DND-41 (cell line): Measurements from ENCODE around the gene PSMG1.

Experiments used
- ATAC-seq: fragments of 200-7000 bp; cut with Tn5 transposase; 3 replicates; pipeline ENCODE4 v1.9.1; 2021; ENCODE audit warnings: low read depth; ENCODE audit not compliant: insufficient read depth
- DNase-seq: peaks from one replicate; pipeline ENCODE4 v3.0.0-alpha.2; 2020
- H2AFZ ChIP-seq: 2 replicates; pipeline ENCODE4 v1.6.0; 2012; ENCODE audit warnings: low read depth, low read length
- H3K27ac ChIP-seq: 2 replicates; pipeline ENCODE4 v1.5.1; 2012; ENCODE audit warnings: low read length, inconsistent platforms
- H3K27me3 ChIP-seq: fragments of 200-600 bp; sonication (generic); 2 replicates; pipeline ENCODE4 v1.6.0; 2012; ENCODE audit warnings: low read length, mild to moderate bottlenecking, inconsistent platforms; ENCODE audit not compliant: insufficient read depth, poor library complexity
- H3K36me3 ChIP-seq: 2 replicates; pipeline ENCODE4 v1.5.1; 2012; ENCODE audit warnings: low read length, inconsistent platforms; ENCODE audit not compliant: insufficient read depth
- H3K4me1 ChIP-seq: 2 replicates; pipeline ENCODE4 v1.5.1; 2012; ENCODE audit warnings: mild to moderate bottlenecking, low read length; ENCODE audit not compliant: insufficient read depth
- H3K4me2 ChIP-seq: 2 replicates; pipeline ENCODE4 v1.6.0; 2012; ENCODE audit warnings: mild to moderate bottlenecking, moderate library complexity, low read length, inconsistent platforms; ENCODE audit not compliant: insufficient read depth
- H3K4me3 ChIP-seq, 2 experiments: fragments of 200-600 bp in 1 of 2; shearing (Covaris generic) in 1 of 2; 2 replicates each; pipeline ENCODE4 v1.5.1; 2012 to 2016; ENCODE audit warnings: inconsistent platforms in 2 of 2, low read length in 2 of 2, mild to moderate bottlenecking in 2 of 2, low read depth in 1 of 2, moderate library complexity in 1 of 2
- H3K79me2 ChIP-seq: 2 replicates; pipeline ENCODE4 v1.6.0; 2012; ENCODE audit warnings: low read length, inconsistent platforms; ENCODE audit not compliant: insufficient read depth
- H3K9ac ChIP-seq: 2 replicates; pipeline ENCODE4 v1.6.0; 2012; ENCODE audit warnings: low read depth, mild to moderate bottlenecking, inconsistent platforms, low read length, moderate library complexity
- H3K9me3 ChIP-seq: 2 replicates; pipeline ENCODE4 v1.5.1; 2012; ENCODE audit warnings: low read length, moderate library complexity, mild to moderate bottlenecking, inconsistent platforms; ENCODE audit not compliant: insufficient read depth, severe bottlenecking
- H4K20me1 ChIP-seq: 2 replicates; pipeline ENCODE4 v1.6.0; 2012; ENCODE audit warnings: low read length; ENCODE audit not compliant: insufficient read depth
- EZH2 ChIP-seq: IDR thresholded peaks from 3 replicates; pipeline ENCODE4 v1.6.1; 2012; ENCODE audit warnings: borderline replicate concordance, low read depth, mild to moderate bottlenecking, moderate library complexity, low read length, inconsistent platforms; ENCODE audit not compliant: severe bottlenecking
- TF ChIP-seq, protein P1 (sequence below): IDR thresholded peaks from 2 replicates; pipeline ENCODE4 v1.5.1; 2012; ENCODE audit warnings: borderline replicate concordance, low read length, moderate library complexity, mild to moderate bottlenecking; ENCODE audit not compliant: poor library complexity, severe bottlenecking; ENCODE audit errors: extremely low read depth

PSMG1 gene

DNA sequence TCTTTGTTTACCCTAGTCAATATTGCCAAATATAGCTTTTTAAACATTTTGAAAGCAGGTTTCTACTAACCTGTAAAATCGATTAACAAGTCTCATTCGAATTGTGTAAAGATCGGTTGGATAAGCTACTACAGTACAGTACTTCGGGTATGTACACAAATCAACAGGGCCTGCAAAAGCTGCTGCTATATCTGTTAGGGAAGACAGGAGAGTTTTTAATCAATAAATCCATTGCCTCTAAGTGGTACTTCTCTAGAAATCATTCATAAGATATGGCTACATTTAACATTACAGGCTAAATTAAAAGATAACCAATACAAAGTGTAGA is 34.8 kb upstream of the PSMG1 start:
- H3K9ac ChIP-seq = no peak overlapping the region
- no peak overlapping the region for H3K4me3 ChIP-seq
- peaks cover 67% of the 10 kb centered on the region for H3K36me3 ChIP-seq
- H3K79me2 ChIP-seq = no peaks in the 10 kb centered on the region
- DNase-seq (no peak), ATAC-seq (no peak)
- no peak overlapping the region for H3K4me2 ChIP-seq
- no peak overlapping the region for H3K27ac ChIP-seq
- no peaks in the 10 kb centered on the region for H3K27me3 ChIP-seq
- H2AFZ ChIP-seq = no peak overlapping the region
- H3K4me1 ChIP-seq = no peaks in the 10 kb centered on the region
- no peaks in the 10 kb centered on the region for H3K9me3 ChIP-seq
- no peak for TF ChIP-seq EZH2
- TF ChIP-seq, protein P1, sequence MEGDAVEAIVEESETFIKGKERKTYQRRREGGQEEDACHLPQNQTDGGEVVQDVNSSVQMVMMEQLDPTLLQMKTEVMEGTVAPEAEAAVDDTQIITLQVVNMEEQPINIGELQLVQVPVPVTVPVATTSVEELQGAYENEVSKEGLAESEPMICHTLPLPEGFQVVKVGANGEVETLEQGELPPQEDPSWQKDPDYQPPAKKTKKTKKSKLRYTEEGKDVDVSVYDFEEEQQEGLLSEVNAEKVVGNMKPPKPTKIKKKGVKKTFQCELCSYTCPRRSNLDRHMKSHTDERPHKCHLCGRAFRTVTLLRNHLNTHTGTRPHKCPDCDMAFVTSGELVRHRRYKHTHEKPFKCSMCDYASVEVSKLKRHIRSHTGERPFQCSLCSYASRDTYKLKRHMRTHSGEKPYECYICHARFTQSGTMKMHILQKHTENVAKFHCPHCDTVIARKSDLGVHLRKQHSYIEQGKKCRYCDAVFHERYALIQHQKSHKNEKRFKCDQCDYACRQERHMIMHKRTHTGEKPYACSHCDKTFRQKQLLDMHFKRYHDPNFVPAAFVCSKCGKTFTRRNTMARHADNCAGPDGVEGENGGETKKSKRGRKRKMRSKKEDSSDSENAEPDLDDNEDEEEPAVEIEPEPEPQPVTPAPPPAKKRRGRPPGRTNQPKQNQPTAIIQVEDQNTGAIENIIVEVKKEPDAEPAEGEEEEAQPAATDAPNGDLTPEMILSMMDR = no peak
- no peaks in the 10 kb centered on the region for H4K20me1 ChIP-seq

DNA sequence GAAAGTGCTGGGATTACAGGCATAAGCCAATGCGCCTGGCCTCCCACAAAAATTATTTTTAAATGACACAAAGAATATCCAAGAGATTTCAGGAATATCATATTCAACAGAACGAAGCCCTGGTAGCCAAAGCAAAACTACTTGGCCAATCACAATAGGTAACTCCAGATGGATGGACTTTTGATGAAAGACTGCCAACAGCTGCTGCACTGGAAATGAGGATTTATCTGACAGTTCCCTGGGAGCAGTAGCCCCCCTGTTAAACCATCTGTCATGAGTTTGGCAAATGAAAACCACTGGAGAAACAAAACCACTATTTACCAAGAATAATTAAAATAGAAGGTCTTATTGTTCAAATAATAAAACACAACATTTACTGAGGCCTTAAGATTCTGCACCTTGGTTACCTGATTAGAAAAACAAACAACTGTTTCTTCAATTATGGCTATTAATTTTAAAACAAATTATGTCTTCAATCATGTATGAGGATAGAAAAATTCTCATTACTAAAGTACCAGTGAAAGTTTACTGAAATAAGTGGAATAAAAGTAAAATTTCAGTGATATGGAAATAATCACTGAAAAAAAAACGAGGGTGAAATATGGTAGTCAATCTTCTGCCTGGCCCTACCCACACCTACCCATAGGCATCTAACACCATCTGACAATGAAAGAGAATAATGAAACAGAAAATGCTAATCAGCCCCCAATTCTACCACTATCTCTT is 34.3 kb upstream of the PSMG1 start:
- Histone ChIP-seq H3K4me1 (no peaks in the 10 kb centered on the region), H3K9me3 (no peaks in the 10 kb centered on the region), H3K4me2 (no peak overlapping the region), H3K27me3 (no peaks in the 10 kb centered on the region), H3K79me2 (no peaks in the 10 kb centered on the region), H2AFZ (no peak overlapping the region), H4K20me1 (no peaks in the 10 kb centered on the region), H3K4me3 (no peak overlapping the region), H3K9ac (no peak overlapping the region), H3K27ac (no peak overlapping the region), H3K36me3 (peaks cover 67% of the 10 kb centered on the region)
- ATAC-seq = no peak
- no peak for DNase-seq
- TF ChIP-seq, protein P1 = no peak

DNA sequence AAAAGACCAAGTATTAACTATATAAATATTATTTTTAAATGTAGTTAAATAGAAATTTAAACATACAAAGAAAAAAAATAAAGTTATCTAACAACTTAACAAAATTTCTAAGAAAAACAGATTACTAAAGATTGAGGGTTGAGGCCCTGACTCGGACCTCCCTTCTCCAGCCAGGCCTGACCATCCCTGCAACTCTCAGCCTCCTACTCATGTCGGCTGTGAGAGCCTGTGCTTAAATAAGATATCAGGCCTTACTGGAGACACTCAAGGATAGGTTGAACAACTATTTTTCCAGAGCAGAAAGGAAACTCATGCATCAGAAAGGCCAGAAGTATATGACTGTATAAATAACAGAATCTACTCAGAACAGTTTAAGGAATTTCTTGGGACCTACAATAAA is 33.0 kb upstream of the PSMG1 start:
- Histone ChIP-seq H3K36me3 (peaks cover 63% of the 10 kb centered on the region), H3K4me3 (no peak overlapping the region), H3K79me2 (no peaks in the 10 kb centered on the region), H2AFZ (no peak overlapping the region), H3K27me3 (no peaks in the 10 kb centered on the region), H3K9me3 (no peaks in the 10 kb centered on the region), H3K4me2 (no peak overlapping the region), H3K27ac (no peak overlapping the region), H3K9ac (no peak overlapping the region), H3K4me1 (no peaks in the 10 kb centered on the region), H4K20me1 (no peaks in the 10 kb centered on the region)
- DNase-seq (no peak), ATAC-seq (no peak)
- TF ChIP-seq, protein P1 = no peak
- TF ChIP-seq EZH2 = no peak

GRCh38 chr21:39215078-39215477 is 31.8 kb upstream of the PSMG1 start:
- H3K27me3 ChIP-seq = no peaks in the 10 kb centered on the region
- H3K4me1 ChIP-seq = no peaks in the 10 kb centered on the region
- H3K4me2 ChIP-seq = no peak overlapping the region
- H3K9me3 ChIP-seq = no peaks in the 10 kb centered on the region
- peaks cover 68% of the 10 kb centered on the region for H3K36me3 ChIP-seq
- H3K4me3 ChIP-seq = no peak overlapping the region
- no peaks in the 10 kb centered on the region for H3K79me2 ChIP-seq
- no peak overlapping the region for H3K9ac ChIP-seq
- H4K20me1 ChIP-seq = no peaks in the 10 kb centered on the region
- TF ChIP-seq EZH2 = no peak
- TF ChIP-seq, protein P1 = no peak
- H3K27ac ChIP-seq = no peak overlapping the region
- no peak for ATAC-seq
- no peak overlapping the region for H2AFZ ChIP-seq
- DNase-seq = no peak
